ENCODE data around the gene ADA.

ADA gene

DNA sequence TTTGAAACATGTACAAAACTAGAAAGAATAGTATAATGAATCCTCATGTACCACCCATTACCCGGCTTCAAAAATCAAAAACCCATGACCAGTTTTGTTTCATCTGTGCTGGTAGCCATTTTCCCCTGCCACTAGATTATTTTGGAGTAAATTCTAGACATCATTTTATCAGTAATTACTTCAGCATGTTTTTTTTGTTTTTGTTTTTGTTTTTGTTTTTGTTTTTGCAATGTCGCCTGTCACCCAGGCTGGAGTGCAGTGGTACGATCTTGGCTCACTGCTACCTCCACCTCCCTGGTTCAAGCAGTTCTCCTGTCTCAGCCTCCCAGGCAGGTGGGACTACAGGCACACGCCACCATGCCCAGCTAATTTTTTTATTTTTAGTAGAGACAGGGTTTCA lies 77.1 kb downstream of the ADA start:
- DNase-seq, result no peak

- DNase-seq, result no peak
Observed at GRCh38 chr20:44573501-44573869, 78.0 kb downstream of the ADA start.

GRCh38 chr20:44572551-44573500 lies 78.7 kb downstream of the ADA start:
- no peak for DNase-seq

DNA sequence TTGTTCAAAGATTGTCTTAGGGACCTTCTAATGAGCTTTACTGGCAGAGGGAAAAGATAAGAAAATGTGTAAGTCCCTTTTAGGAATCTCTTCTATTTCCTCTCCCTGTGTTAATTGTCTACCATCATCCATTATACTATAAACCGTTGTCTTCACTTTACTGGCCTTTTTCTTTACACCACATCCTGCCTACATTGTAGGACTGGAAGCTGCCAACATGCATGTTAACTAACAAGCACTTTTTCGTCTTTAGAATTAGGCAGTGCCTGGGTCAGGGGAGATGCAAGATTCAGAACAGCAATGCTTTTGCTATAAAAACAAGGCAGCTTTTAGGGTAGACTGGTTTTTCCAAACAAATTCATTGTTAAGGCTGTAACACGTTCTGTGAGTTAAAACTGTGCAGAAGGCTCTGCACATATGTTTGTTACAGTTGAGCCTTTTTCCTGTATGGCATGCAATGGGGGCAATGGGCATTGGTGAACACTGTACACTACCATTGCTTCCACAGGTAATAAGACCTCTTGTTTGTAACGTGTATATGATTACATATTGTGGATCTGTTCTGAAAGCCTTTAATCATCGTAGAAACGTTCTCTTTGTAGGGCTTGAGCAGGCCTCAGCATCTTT lies 80.0 kb downstream of the ADA start:
- no peak for DNase-seq

GRCh38 chr20:44570367-44570766 lies 81.1 kb downstream of the ADA start:
- DNase-seq, result no peak
